ENCODE results near the gene CT55. TPM values are rescaled to one million over a fixed set of nuclear protein-coding genes. Genes with fewer than 3 reads are reported as not detected.
"Not testable (repeated sequence)": the region's sequence is repeated elsewhere in the genome, so short reads cannot be mapped to it uniquely, and the experiment has no call there.

The CT55 gene, protein sequence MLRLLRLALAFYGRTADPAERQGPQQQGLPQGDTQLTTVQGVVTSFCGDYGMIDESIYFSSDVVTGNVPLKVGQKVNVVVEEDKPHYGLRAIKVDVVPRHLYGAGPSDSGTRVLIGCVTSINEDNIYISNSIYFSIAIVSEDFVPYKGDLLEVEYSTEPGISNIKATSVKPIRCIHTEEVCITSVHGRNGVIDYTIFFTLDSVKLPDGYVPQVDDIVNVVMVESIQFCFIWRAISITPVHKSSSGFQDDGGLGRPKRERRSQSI
- total RNA-seq = not detected in 2 replicates
- long read RNA-seq = 0 reads

DNA sequence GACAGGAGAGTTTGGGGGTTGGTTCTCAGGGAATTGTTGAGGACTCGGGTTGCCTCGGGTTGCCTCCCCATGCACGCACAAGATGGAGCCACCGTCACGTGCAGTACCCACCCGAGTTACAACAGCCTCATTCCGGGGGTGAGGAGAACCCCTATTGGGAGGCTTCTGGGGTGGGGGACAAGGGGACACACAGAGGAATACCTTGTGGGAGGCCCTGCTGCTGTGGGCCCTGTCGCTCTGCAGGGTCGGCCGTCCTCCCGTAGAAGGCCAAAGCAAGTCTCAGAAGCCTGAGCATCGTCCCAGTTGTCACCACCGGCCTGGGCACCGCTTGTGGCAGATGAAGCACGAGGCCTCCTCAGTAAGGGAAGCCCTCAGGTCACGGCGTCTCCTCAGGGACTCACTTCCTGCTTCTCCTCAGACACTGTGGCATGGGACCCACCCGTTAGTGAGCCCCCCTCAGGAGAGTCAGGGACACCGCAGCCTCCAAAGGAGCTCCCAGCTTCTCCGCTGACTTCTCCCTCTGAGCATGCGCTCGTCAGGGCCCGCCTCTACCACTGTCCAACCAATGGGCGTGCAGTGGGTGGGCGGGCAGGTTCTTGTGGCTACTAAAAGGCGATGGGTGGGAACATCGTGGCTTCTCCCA is at the start of gene CT55:
TSS of gene CT55 (minus strand) at position 522 of the 643 bp plus-strand sequence. CDS start at position 295, 227 bp downstream.
- Mint-ChIP-seq H3K36me3 (ENCODE audit: unreplicated experiment) (no peaks in the 10 kb centered on the region), H3K27me3 (ENCODE audit: unreplicated experiment) (peaks cover 3% of the 10 kb centered on the region), H3K4me1 (ENCODE audit: unreplicated experiment) (no peaks in the 10 kb centered on the region), H3K9me3 (ENCODE audit: unreplicated experiment) (peaks cover 20% of the 10 kb centered on the region), H3K27ac (ENCODE audit: unreplicated experiment) (no peak within 1 kb of the TSS), H3K4me3 (ENCODE audit: unreplicated experiment) (no peak within 1 kb of the TSS)
- DNase-seq (ENCODE audit: extremely low spot score, unreplicated experiment) = no peak
- TF ChIP-seq CTCF (IDR thresholded peaks at IDR 0.05) = no peak

GRCh38 chrX:135213200-135213844 is 42.1 kb upstream of the CT55 start:
- no peak for TF ChIP-seq CTCF (IDR thresholded peaks at IDR 0.05)
- H3K4me1 Mint-ChIP-seq (ENCODE audit: unreplicated experiment) = no peaks in the 10 kb centered on the region

DNA sequence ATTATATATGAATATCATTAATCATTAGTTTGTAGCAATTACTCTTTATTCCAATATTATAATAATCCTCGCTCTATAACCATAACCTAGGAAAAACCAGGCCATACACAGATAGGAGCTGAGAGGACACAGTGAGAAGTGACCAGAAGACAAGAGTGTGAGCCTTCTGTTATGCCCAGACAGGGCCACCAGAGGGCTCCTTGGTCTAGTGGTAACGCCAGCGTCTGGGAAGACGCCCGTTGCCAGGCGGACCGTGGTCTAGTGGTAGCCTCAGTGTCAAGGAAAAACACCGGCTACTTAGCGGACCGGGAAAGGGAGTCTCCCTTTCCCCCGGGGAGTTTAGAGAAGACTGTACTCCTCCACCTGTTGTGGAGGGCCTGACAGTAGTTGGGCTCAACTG is 35.2 kb upstream of the CT55 start:
- TF ChIP-seq CTCF (IDR thresholded peaks at IDR 0.05) = peak; percentile 51
- not testable (repeated sequence) for DNase-seq (ENCODE audit: extremely low spot score, unreplicated experiment); H3K4me3 Mint-ChIP-seq (ENCODE audit: unreplicated experiment); H3K36me3 Mint-ChIP-seq (ENCODE audit: unreplicated experiment); H3K4me1 Mint-ChIP-seq (ENCODE audit: unreplicated experiment); H3K27me3 Mint-ChIP-seq (ENCODE audit: unreplicated experiment); H3K27ac Mint-ChIP-seq (ENCODE audit: unreplicated experiment)
- peaks cover 44% of the 10 kb centered on the region for H3K9me3 Mint-ChIP-seq (ENCODE audit: unreplicated experiment)

More at GRCh38 chrX:135213200-135213844, 42.1 kb upstream of the CT55 start:
- H3K4me3 Mint-ChIP-seq (ENCODE audit: unreplicated experiment) = no peak overlapping the region
- DNase-seq (ENCODE audit: extremely low spot score, unreplicated experiment) = no peak
- H3K27ac Mint-ChIP-seq (ENCODE audit: unreplicated experiment) = no peak overlapping the region
- peaks cover 31% of the 10 kb centered on the region for H3K9me3 Mint-ChIP-seq (ENCODE audit: unreplicated experiment)
- H3K27me3 Mint-ChIP-seq (ENCODE audit: unreplicated experiment) = no peaks in the 10 kb centered on the region
- H3K36me3 Mint-ChIP-seq (ENCODE audit: unreplicated experiment) = no peaks in the 10 kb centered on the region

- DNase-seq (ENCODE audit: extremely low spot score, unreplicated experiment) = no peak
- H3K27ac Mint-ChIP-seq (ENCODE audit: unreplicated experiment) = no peak overlapping the region
- TF ChIP-seq CTCF (IDR thresholded peaks at IDR 0.05) = no peak
- peaks cover 37% of the 10 kb centered on the region for H3K9me3 Mint-ChIP-seq (ENCODE audit: unreplicated experiment)
- H3K27me3 Mint-ChIP-seq (ENCODE audit: unreplicated experiment) = peaks cover 3% of the 10 kb centered on the region
- H3K4me3 Mint-ChIP-seq (ENCODE audit: unreplicated experiment) = no peak overlapping the region
- no peaks in the 10 kb centered on the region for H3K4me1 Mint-ChIP-seq (ENCODE audit: unreplicated experiment)
- H3K36me3 Mint-ChIP-seq (ENCODE audit: unreplicated experiment) = no peaks in the 10 kb centered on the region
Observed at GRCh38 chrX:135200297-135200696, 29.1 kb upstream of the CT55 start.

DNA sequence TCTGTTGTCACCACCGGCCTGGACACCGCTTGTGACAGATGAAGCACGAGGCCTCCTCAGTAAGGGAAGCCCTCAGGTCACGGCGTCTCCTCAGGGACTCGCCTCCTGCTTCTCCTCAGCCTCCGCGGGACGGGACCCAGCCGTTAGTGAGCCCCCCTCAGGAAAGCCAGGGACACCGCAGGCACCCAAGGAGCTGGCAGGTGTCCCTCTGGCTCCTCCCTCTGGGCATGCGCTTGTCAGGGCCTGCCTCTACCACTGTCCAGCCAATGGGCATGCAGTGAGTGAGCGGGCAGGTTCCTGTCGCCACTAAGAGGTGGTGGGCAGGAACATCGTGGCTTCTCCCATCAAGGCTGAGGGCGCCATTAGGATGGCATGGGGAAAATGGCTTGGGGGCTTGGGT is 23.5 kb upstream of the CT55 start:
- no peaks in the 10 kb centered on the region for H3K36me3 Mint-ChIP-seq (ENCODE audit: unreplicated experiment)
- H3K4me1 Mint-ChIP-seq (ENCODE audit: unreplicated experiment) = no peaks in the 10 kb centered on the region
- no peaks in the 10 kb centered on the region for H3K27me3 Mint-ChIP-seq (ENCODE audit: unreplicated experiment)
- DNase-seq (ENCODE audit: extremely low spot score, unreplicated experiment) = no peak
- no peak for TF ChIP-seq CTCF (IDR thresholded peaks at IDR 0.05)
- no peak overlapping the region for H3K4me3 Mint-ChIP-seq (ENCODE audit: unreplicated experiment)
- H3K27ac Mint-ChIP-seq (ENCODE audit: unreplicated experiment) = no peak overlapping the region
- peaks cover 30% of the 10 kb centered on the region for H3K9me3 Mint-ChIP-seq (ENCODE audit: unreplicated experiment)

Measured in osteocyte (in vitro differentiated cells).